ENCODE measurements around the gene ANKRD12. TPM values are rescaled to one million over a fixed set of nuclear protein-coding genes. Genes with fewer than 3 reads are reported as not detected.

The ANKRD12 gene
- total RNA-seq, 1 experiment from 2014 or later = 19.1 TPM

GRCh38 chr18:9273221-9273620 lies 136.6 kb downstream of the ANKRD12 start:
- no peaks in the 10 kb centered on the region for H3K36me3 ChIP-seq (ENCODE audit: low read depth, low read length)
- intact Hi-C loops (cut with micrococcal nuclease) = no loop called here
- no peaks in the 10 kb centered on the region for H3K9me3 ChIP-seq (ENCODE audit: low read length)
- no peaks in the 10 kb centered on the region for H3K79me2 ChIP-seq (ENCODE audit: low read length)
- H2AFZ ChIP-seq (ENCODE audit: low read length) = no peak overlapping the region
- no peaks in the 10 kb centered on the region for H3K27me3 ChIP-seq (ENCODE audit: low read length)
- no peaks in the 10 kb centered on the region for H3K9me2 ChIP-seq (replicated peaks; ENCODE audit: low read length)
- H3F3A ChIP-seq (ENCODE audit: low read length, unreplicated experiment) = no peaks in the 10 kb centered on the region
- ATAC-seq (peak; percentile 56; the same call in 1 of the 2 replicates), DNase-seq (no peak)
- no TSS peak for BruUV-seq (replicated peaks)
- no peaks in the 10 kb centered on the region for H3K4me1 ChIP-seq (ENCODE audit: insufficient read depth, low read length)
- TF ChIP-seq EZH2 (IDR thresholded peaks at IDR 0.05; ENCODE audit: low read length, unreplicated experiment) (no peak), EZH2phosphoT487 (IDR thresholded peaks at IDR 0.05; ENCODE audit: borderline replicate concordance, low read length) (no peak)
- TF ChIP-seq, protein P1, sequence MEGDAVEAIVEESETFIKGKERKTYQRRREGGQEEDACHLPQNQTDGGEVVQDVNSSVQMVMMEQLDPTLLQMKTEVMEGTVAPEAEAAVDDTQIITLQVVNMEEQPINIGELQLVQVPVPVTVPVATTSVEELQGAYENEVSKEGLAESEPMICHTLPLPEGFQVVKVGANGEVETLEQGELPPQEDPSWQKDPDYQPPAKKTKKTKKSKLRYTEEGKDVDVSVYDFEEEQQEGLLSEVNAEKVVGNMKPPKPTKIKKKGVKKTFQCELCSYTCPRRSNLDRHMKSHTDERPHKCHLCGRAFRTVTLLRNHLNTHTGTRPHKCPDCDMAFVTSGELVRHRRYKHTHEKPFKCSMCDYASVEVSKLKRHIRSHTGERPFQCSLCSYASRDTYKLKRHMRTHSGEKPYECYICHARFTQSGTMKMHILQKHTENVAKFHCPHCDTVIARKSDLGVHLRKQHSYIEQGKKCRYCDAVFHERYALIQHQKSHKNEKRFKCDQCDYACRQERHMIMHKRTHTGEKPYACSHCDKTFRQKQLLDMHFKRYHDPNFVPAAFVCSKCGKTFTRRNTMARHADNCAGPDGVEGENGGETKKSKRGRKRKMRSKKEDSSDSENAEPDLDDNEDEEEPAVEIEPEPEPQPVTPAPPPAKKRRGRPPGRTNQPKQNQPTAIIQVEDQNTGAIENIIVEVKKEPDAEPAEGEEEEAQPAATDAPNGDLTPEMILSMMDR (conservative IDR thresholded peaks at IDR 0.05; ENCODE audit: low read depth, low read length) = no peak
- CTCF ChIA-PET = no interaction called here
- H3K9ac ChIP-seq (ENCODE audit: low read length) = no peak overlapping the region
- H4K20me1 ChIP-seq (ENCODE audit: low read length) = no peaks in the 10 kb centered on the region
- no peak overlapping the region for H3K4me3 ChIP-seq (ENCODE audit: low read length)
- H3K27ac ChIP-seq (ENCODE audit: low read length) = no peak overlapping the region
- POLR2A ChIA-PET (ENCODE audit: unreplicated experiment) = no interaction called here
- H3K4me2 ChIP-seq (ENCODE audit: low read length) = no peak overlapping the region

GRCh38 chr18:9275890-9276289 lies 139.3 kb downstream of the ANKRD12 start:
- no peak overlapping the region for H3K9ac ChIP-seq (ENCODE audit: low read length)
- no peaks in the 10 kb centered on the region for H3F3A ChIP-seq (ENCODE audit: low read length, unreplicated experiment)
- H3K27ac ChIP-seq (ENCODE audit: low read length) = no peak overlapping the region
- TF ChIP-seq, protein P1 (conservative IDR thresholded peaks at IDR 0.05; ENCODE audit: low read depth, low read length) = no peak
- TF ChIP-seq EZH2 (IDR thresholded peaks at IDR 0.05; ENCODE audit: low read length, unreplicated experiment) (no peak), EZH2phosphoT487 (IDR thresholded peaks at IDR 0.05; ENCODE audit: borderline replicate concordance, low read length) (no peak)
- H3K9me3 ChIP-seq (ENCODE audit: low read length) = no peaks in the 10 kb centered on the region
- peak; percentile 26 for DNase-seq
- ChIA-PET POLR2A (ENCODE audit: unreplicated experiment) (interaction anchor here (0.5 kb wide), 1 partner anchor 96 kb away, joined by 7 read pairs; no protein-coding TSS in a partner anchor), CTCF (no interaction called here)
- no peaks in the 10 kb centered on the region for H3K4me1 ChIP-seq (ENCODE audit: insufficient read depth, low read length)
- no peaks in the 10 kb centered on the region for H3K9me2 ChIP-seq (replicated peaks; ENCODE audit: low read length)
- no peak overlapping the region for H3K4me2 ChIP-seq (ENCODE audit: low read length)
- peak; percentile 45 for ATAC-seq
- no peaks in the 10 kb centered on the region for H4K20me1 ChIP-seq (ENCODE audit: low read length)
- intact Hi-C loops (cut with micrococcal nuclease) = no loop called here
- H3K36me3 ChIP-seq (ENCODE audit: low read depth, low read length) = peaks cover 6% of the 10 kb centered on the region; the same call in 1 of the 2 replicates
- H3K79me2 ChIP-seq (ENCODE audit: low read length) = no peaks in the 10 kb centered on the region
- no TSS peak for BruUV-seq (replicated peaks)
- H2AFZ ChIP-seq (ENCODE audit: low read length) = no peak overlapping the region
- no peaks in the 10 kb centered on the region for H3K27me3 ChIP-seq (ENCODE audit: low read length)
- no peak overlapping the region for H3K4me3 ChIP-seq (ENCODE audit: low read length)

DNA sequence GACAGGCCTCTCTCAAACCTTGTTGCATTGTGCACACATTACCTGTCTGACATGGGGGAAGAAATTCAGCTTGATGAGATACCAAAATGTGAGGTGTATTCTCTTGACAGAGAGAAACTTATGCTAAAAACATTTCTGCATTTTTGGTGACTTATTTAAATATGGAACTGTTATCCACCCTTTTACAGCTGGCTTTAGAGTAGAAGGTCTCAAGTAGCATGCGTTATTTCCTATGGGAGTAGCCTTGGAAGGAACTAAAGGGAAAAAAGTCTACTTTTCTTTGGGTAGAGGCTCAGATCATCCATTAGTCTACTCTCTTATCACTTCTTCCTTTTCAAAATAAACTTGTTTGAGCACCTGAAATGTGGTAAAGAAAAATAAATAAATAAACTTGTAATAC lies 141.4 kb downstream of the ANKRD12 start:
- intact Hi-C loops (cut with micrococcal nuclease) = no loop called here
- BruUV-seq (replicated peaks) = no TSS peak
- Histone ChIP-seq H3K9ac (ENCODE audit: low read length) (no peak overlapping the region), H3K9me3 (ENCODE audit: low read length) (no peaks in the 10 kb centered on the region), H3K36me3 (ENCODE audit: low read depth, low read length) (peaks cover 6% of the 10 kb centered on the region; the same call in 1 of the 2 replicates), H3K27ac (ENCODE audit: low read length) (no peak overlapping the region), H3K9me2 (replicated peaks; ENCODE audit: low read length) (no peaks in the 10 kb centered on the region), H3K4me3 (ENCODE audit: low read length) (no peak overlapping the region), H2AFZ (ENCODE audit: low read length) (no peak overlapping the region), H3K27me3 (ENCODE audit: low read length) (no peaks in the 10 kb centered on the region), H3K4me2 (ENCODE audit: low read length) (no peak overlapping the region), H3K79me2 (ENCODE audit: low read length) (no peaks in the 10 kb centered on the region), H4K20me1 (ENCODE audit: low read length) (no peaks in the 10 kb centered on the region), H3F3A (ENCODE audit: low read length, unreplicated experiment) (no peaks in the 10 kb centered on the region), H3K4me1 (ENCODE audit: insufficient read depth, low read length) (no peaks in the 10 kb centered on the region)
- DNase-seq (no peak), ATAC-seq (no peak)
- TF ChIP-seq EZH2 (IDR thresholded peaks at IDR 0.05; ENCODE audit: low read length, unreplicated experiment) (no peak), EZH2phosphoT487 (IDR thresholded peaks at IDR 0.05; ENCODE audit: borderline replicate concordance, low read length) (no peak)
- TF ChIP-seq, protein P1 (conservative IDR thresholded peaks at IDR 0.05; ENCODE audit: low read depth, low read length) = no peak
- ChIA-PET POLR2A (ENCODE audit: unreplicated experiment) (no interaction called here), CTCF (no interaction called here)
